ENCODE measurements around the gene FOSL1.

The FOSL1 gene

GRCh38 chr11:65919141-65919572 lies 19.0 kb upstream of the FOSL1 start, which contains the start of gene DRAP1:
Gene DRAP1 (plus strand): TSS chr11:65919426. CDS start chr11:65919502, 76 bp downstream.
- DNase-seq, result peak; percentile 96

- no peak for DNase-seq
Measured at GRCh38 chr11:65918211-65919140, 18.3 kb upstream of the FOSL1 start, which contains the start of gene C11orf68. Gene C11orf68 (minus strand): TSS chr11:65919062. CDS start chr11:65919031, 31 bp downstream.

- no peak for DNase-seq
Measured at GRCh38 chr11:65917434-65918210, 17.4 kb upstream of the FOSL1 start.

- DNase-seq, result no peak
Measured at GRCh38 chr11:65917077-65917433, 16.9 kb upstream of the FOSL1 start.

- no peak for DNase-seq
Measured at GRCh38 chr11:65916391-65916790, 16.2 kb upstream of the FOSL1 start.

- no peak for DNase-seq
Measured at GRCh38 chr11:65915821-65916251, 15.6 kb upstream of the FOSL1 start.

- DNase-seq, result no peak
Measured at GRCh38 chr11:65915101-65915820, 15.1 kb upstream of the FOSL1 start.

GRCh38 chr11:65912845-65913244 lies 12.7 kb upstream of the FOSL1 start:
- DNase-seq, result no peak

GRCh38 chr11:65911682-65912568 lies 11.7 kb upstream of the FOSL1 start:
- peak; percentile 42 for DNase-seq

- DNase-seq, result no peak
Measured at GRCh38 chr11:65907878-65908277, 7.7 kb upstream of the FOSL1 start.

- DNase-seq, result no peak
Measured at GRCh38 chr11:65906602-65907001, 6.4 kb upstream of the FOSL1 start.

GRCh38 chr11:65903715-65904114 lies 3.5 kb upstream of the FOSL1 start:
- DNase-seq, result no peak

- no peak for DNase-seq
Measured at GRCh38 chr11:65903068-65903481, 2.9 kb upstream of the FOSL1 start.

- no peak for DNase-seq
Measured at GRCh38 chr11:65900899-65901180, 652 bp upstream of the FOSL1 start.

- DNase-seq, result no peak
Measured at GRCh38 chr11:65899356-65900124, 648 bp downstream of the FOSL1 start.

- DNase-seq, result no peak
Measured at GRCh38 chr11:65898656-65899355, 1.4 kb downstream of the FOSL1 start.

GRCh38 chr11:65897020-65897471 lies 3.1 kb downstream of the FOSL1 start:
- DNase-seq, result no peak

GRCh38 chr11:65896034-65896999 lies 3.9 kb downstream of the FOSL1 start:
- no peak for DNase-seq

GRCh38 chr11:65895482-65895981 lies 4.7 kb downstream of the FOSL1 start:
- no peak for DNase-seq

All from NCI-H2107 (cell line).